Sciatic nerve (tissue), 2 donors: Measurements from ENCODE around the gene PARD3. TPM values are rescaled to one million over a fixed set of nuclear protein-coding genes. Genes with fewer than 3 reads are reported as not detected.

ENCODE experiments used
- ATAC-seq: fragments of 200-7000 bp; cut with Tn5 transposase; one replicate; pipeline ENCODE4 v1.9.1; 2020; ENCODE audit warnings: mild to moderate bottlenecking, moderate library complexity
- DNase-seq: peaks from one replicate; pipeline ENCODE4 v3.0.0-alpha.2; 2020; ENCODE audit warnings: low spot score
- intact Hi-C: fragments of 100-400 bp; cut with DNase I; formaldehyde crosslinking; loops from one replicate; pipeline ENCODE4 v1.14.2; 2022
- total RNA-seq: library from RNA; stranded (reverse); fragmentation: NEBNext Ultra II Directional; extraction: Animal tissue kit (Norgen Biotek cat#: 25700); gene quantifications from one replicate; pipeline ENCODE4 v1.2.1, GENCODE V29; 2021
- donor health status: DM: no; HTN: no; CAD: no.
- donor health status: DM: no; HTN: no; CAD: no.

Gene PARD3
- total RNA-seq, 1 donor from 2014 or later = 46.1 TPM

DNA sequence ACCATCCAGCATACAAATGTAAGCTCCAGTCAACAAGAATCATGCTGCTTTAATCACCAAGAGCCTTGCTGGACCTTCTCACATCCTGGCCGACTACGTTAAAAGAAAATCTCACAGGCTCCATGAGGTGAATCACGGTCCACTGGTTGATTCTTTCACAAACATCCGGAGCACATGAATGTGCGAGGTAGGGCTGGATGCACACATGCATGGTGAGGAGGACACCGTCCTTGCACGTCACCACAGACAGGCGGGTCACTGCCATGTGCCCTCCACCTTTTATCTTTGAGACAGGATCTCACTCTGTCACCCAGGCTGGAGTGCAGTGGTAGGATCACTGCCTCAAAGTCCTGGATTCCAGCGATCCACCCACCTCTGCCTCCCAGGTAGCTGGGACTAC, 265.1 kb downstream of the PARD3 start:
- no peak for ATAC-seq
- no peak for DNase-seq
- intact Hi-C loops = no loop called here

DNA sequence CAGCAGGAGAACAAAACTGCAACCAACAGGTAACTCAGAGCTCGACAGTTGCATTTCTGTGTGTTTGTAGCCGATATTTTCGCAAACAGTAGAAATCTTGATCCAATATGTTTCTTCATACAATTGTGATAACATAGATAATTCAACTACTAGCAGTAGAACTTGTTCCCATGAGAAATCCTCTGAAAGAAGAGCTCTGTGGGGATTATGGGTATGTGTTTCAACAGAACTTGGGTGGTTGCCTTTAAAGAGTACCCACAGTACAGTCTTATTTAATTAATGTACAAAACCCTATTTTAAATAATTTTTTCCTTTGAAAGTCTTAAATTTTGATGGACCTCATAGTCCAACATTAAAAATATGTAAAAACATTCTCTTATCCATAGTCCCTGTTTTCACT, 266.1 kb downstream of the PARD3 start:
- intact Hi-C loops = no loop called here
- DNase-seq (no peak), ATAC-seq (no peak)

GRCh38 chr10:34548466-34548865, 266.6 kb downstream of the PARD3 start:
- ATAC-seq (no peak), DNase-seq (no peak)
- intact Hi-C loops = no loop called here

DNA sequence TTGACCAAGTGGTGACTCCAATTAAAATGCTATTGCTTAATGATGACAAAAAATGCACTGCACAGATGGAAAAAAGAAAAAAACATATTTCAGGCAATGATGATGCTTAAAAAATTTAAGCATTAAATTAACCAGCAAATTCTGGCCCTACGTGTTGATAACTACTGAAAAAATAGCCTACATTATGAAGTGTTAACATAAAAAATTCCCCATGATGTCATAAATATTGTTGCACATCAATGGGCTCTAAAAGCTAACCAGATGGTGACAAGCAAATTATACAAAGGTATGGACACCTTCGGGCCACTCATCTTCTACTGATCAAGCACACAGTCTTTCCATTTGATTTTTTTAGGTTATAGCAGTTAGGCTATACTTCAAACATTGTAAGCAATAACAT, 267.4 kb downstream of the PARD3 start:
- DNase-seq (no peak), ATAC-seq (no peak)
- intact Hi-C loops = no loop called here

DNA sequence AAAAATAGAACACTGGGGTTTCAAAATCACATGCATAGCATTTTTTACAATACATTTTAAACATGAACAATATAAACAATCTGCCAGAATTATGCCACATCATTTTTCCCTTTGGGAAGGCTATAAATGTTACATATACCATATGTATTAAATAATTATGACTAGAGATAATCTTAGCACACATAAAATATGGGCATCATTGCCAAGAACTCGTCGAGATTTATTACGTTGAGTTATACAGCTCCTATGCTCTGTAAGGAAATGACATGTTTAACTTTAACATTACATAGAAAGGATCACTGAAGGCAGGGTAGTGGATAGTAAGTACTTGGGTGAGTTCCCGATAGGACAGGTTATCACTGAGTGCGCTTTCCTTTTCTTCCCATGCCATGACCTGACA, 267.8 kb downstream of the PARD3 start:
- no peak for ATAC-seq
- intact Hi-C loops = no loop called here

GRCh38 chr10:34544400-34544799, 270.7 kb downstream of the PARD3 start:
- intact Hi-C loops = no loop called here
- DNase-seq (no peak), ATAC-seq (no peak)

More for the DNA sequence above, 267.8 kb downstream of the PARD3 start:
- no peak for DNase-seq

DNA sequence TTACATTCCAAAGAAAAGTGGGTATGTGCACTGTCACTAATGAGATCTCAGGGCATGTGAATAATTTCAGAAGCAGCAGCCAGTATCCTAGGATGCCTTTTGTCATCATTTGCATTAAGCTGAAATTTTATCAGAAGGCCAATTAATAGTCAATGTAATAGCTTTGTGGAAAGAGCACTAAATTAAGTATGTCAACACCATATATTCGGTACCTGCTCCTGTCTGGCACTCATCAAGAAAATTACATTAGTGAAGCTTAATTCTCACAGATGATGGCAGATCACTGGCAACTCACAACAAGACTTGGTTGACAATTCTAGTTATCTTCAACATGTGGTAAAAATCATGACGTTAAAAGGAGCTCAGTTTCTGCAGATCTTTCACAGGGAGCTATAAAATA, 271.4 kb downstream of the PARD3 start:
- intact Hi-C loops = no loop called here
- no peak for ATAC-seq

GRCh38 chr10:34540492-34540891, 274.6 kb downstream of the PARD3 start:
- intact Hi-C loops = no loop called here
- DNase-seq = no peak
- ATAC-seq = no peak

More for the DNA sequence above, 271.4 kb downstream of the PARD3 start:
- DNase-seq = no peak

DNA sequence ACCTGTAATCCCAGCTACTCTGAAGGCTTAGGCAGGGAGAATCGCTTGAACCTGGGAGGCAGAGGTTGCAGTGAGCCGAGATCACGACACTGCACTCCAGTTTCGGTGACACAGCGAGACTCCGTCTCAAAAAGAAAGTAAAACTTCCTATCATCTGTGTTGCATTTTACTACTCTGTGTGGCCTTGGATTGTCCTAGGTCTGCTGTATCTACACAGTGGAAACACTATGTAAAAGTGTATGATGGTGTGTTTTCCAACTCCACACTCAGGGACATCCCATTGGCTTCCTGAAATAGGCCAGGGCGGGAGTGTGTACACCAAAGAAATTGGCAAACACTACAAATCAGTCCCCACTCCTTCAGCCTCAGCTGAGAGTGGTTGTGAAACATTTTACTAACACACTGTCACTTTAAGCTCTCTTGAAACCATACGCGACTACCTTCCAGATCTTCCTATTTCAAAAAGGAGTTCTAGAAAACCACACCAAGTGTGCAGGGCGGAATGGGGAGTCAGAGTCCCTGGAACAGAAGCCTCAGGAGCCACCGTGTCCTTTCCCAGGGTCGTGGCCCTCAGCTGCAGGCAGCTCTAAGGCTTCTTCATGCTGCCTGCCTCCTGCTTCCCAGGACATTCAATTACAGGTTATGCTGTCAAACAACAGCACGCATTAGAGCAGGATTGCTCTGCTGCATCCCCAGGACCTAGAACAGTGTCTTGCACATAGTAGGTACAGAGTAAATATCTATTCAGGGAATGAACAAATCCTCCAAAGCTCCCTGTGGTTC, 275.4 kb downstream of the PARD3 start:
- ATAC-seq = peak; percentile 77

DNA sequence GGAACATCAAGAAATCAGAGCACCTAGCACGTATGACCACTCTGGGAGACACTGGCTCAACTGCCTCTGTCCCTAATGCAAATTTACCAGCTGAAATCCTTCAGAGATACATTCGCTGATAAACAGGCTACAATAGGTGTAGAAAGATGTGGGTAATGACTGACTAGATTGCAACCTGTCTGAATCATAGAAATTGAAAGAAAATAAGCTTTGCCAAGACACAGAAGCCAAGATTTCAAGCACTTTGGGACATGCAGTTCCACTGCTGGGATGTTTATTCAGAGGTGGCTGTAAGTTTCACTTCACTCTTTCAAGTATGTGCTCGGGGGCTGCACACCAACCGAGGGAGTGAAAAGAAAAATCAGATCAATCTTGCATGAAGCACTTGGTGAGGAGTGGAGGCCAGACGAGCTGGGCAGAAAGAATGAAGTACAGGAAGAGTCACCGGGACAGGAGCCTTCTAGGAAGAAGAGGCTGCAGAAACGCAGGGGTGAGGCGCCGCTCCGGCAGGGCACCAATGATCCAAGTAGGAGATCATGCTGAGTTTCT, 276.7 kb downstream of the PARD3 start:
- intact Hi-C loops = no loop called here

More for the DNA sequence above, 275.4 kb downstream of the PARD3 start:
- intact Hi-C loops = no loop called here
- DNase-seq = no peak

GRCh38 chr10:34537629-34538231, 277.4 kb downstream of the PARD3 start:
- ATAC-seq = no peak
- DNase-seq = no peak
- intact Hi-C loops = no loop called here

More for the DNA sequence above, 276.7 kb downstream of the PARD3 start:
- ATAC-seq (peak; percentile 7), DNase-seq (no peak)

GRCh38 chr10:34535872-34536271, 279.2 kb downstream of the PARD3 start:
- no peak for ATAC-seq

GRCh38 chr10:34530778-34531177, 284.3 kb downstream of the PARD3 start:
- ATAC-seq (no peak), DNase-seq (no peak)
- intact Hi-C loops = no loop called here

More at GRCh38 chr10:34535872-34536271, 279.2 kb downstream of the PARD3 start:
- intact Hi-C loops = no loop called here
- no peak for DNase-seq

- intact Hi-C loops = no loop called here
- ATAC-seq = no peak
- no peak for DNase-seq
Measured at GRCh38 chr10:34528320-34528719, 286.8 kb downstream of the PARD3 start.

DNA sequence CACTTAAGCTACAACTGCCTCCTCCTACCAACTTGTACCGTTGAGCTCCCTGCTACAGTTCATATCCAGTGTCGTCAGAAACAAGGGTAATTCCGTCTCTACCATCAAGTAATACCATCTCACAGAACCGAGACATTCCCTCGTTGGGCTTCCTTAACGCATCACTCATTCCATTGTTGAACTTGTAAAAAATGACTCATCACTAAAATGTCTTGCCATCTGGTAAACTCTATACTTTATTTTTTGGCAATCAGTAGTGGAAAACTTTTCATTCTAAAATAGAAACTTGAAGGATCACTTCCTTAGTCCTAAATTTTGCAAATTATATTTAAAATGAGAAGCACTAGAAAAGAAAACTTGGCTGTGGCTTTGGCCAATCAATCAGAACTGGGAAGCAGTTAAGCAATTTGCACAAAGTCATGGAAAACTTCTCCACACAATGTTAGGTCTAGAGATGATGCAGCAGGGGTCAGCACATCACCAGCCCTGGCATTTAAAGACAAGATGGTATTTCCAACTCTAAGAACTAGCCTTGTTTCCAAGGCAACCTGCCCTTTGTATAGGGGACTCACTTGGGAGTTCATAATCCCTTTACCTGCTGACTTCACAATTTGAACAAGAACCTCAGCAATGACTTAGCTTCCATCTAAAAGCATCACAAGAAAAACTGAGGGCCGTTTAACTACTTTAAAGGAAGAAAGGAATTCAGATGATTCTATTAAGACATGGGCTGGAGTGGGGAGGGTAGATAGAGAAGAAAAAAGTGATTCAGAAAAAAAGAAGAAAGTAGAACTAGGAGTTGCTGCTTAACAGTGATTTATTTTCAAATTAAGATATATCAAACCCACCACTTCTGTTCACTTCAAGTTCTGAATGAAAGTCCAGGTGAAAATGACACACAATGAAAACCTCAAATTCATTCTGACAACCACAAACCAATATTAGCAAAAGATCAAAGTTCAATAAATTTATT, 288.1 kb downstream of the PARD3 start:
- DNase-seq (no peak), ATAC-seq (peak; percentile 65)
- intact Hi-C loops = no loop called here

GRCh38 chr10:34526186-34526585, 288.9 kb downstream of the PARD3 start:
- peak; percentile 32 for ATAC-seq
- intact Hi-C loops = no loop called here

GRCh38 chr10:34524369-34525091, 290.6 kb downstream of the PARD3 start:
- ATAC-seq = no peak
- intact Hi-C loops = no loop called here
- DNase-seq = no peak

More at GRCh38 chr10:34526186-34526585, 288.9 kb downstream of the PARD3 start:
- no peak for DNase-seq

- no peak for DNase-seq
- intact Hi-C loops = no loop called here
Measured at GRCh38 chr10:34523017-34523767, 291.9 kb downstream of the PARD3 start.

More at GRCh38 chr10:34523017-34523767, 291.9 kb downstream of the PARD3 start:
- ATAC-seq = no peak
